PC-9 (cell line): ENCODE data around the gene SCAMP3. TPM values are rescaled to one million over a fixed set of nuclear protein-coding genes. Genes with fewer than 3 reads are reported as not detected.
"Not testable (repeated sequence)": the region's sequence is repeated elsewhere in the genome, so short reads cannot be mapped to it uniquely, and the experiment has no call there.

Experiments
- BruUV-seq: library from RNA; stranded (reverse); fragments of 400-500 nt; replicated peaks from 2 replicates; lab custom pipeline; 2021; lab: Mats Ljungman, UMichigan
- CTCF ChIA-PET: fragments of 300-600 bp; sonication (Branson Sonifier 250); formaldehyde crosslinking; loops from one replicate; lab custom pipeline; 2022; ENCODE audit warnings: antibody characterized with exemption; lab: Charles Lee
- POLR2A ChIA-PET: fragments of 300-600 bp; sonication (Branson Sonifier 250); formaldehyde crosslinking; loops from one replicate; lab custom pipeline; 2022; ENCODE audit warnings: antibody characterized with exemption; ENCODE audit not compliant: unreplicated experiment; lab: Charles Lee
- DNase-seq, 2 experiments: peaks; one replicate each; pipeline versions ENCODE4 v3.0.0 to v3.0.0-alpha.2; 2015 to 2022; ENCODE audit warnings: mixed read lengths in 1 of 2
- H2AFZ ChIP-seq: fragments of 200-600 bp; sonication (generic); 2 replicates; pipeline ENCODE4 v1.8.1; 2017; ENCODE audit warnings: antibody characterized with exemption
- H3F3A ChIP-seq: fragments of 200-600 bp; sonication (generic); 2 replicates; pipeline ENCODE4 v1.8.1; 2017; ENCODE audit warnings: antibody characterized with exemption, mild to moderate bottlenecking, low read depth; ENCODE audit not compliant: insufficient read depth
- H3K27ac ChIP-seq: fragments of 200-600 bp; sonication (generic); 2 replicates; pipeline ENCODE4 v1.6.1; 2016; ENCODE audit warnings: mixed run types
- H3K27me3 ChIP-seq: fragments of 200-600 bp; sonication (generic); 2 replicates; pipeline ENCODE4 v1.6.1; 2016; ENCODE audit warnings: low read depth, mixed run types; ENCODE audit not compliant: insufficient read depth
- H3K36me3 ChIP-seq: fragments of 200-600 bp; sonication (generic); 2 replicates; pipeline ENCODE4 v1.6.1; 2016; ENCODE audit warnings: low read depth, mixed run types
- H3K4me1 ChIP-seq: fragments of 200-600 bp; sonication (generic); replicated peaks from 2 replicates; pipeline ENCODE4 v1.6.1; 2016; ENCODE audit warnings: mixed run types; ENCODE audit not compliant: insufficient read depth
- H3K4me2 ChIP-seq: fragments of 200-600 bp; sonication (generic); 2 replicates; pipeline ENCODE4 v1.6.1; 2017; ENCODE audit warnings: mixed run types
- H3K4me3 ChIP-seq: fragments of 200-600 bp; sonication (generic); 2 replicates; pipeline ENCODE4 v1.6.1; 2016; ENCODE audit warnings: mixed run types
- H3K79me2 ChIP-seq: fragments of 200-600 bp; sonication (generic); 2 replicates; pipeline ENCODE4 v1.6.1; 2017; ENCODE audit warnings: low read depth, mixed run types
- H3K9me2 ChIP-seq: fragments of 200-600 bp; sonication (generic); 2 replicates; pipeline ENCODE4 v1.8.1; 2017; ENCODE audit warnings: mild to moderate bottlenecking; ENCODE audit not compliant: insufficient read depth
- H3K9me3 ChIP-seq: fragments of 200-600 bp; sonication (generic); 2 replicates; pipeline ENCODE4 v1.8.1; 2016; ENCODE audit warnings: low read depth; ENCODE audit not compliant: insufficient read depth
- H4K20me1 ChIP-seq: fragments of 200-600 bp; sonication (generic); 2 replicates; pipeline ENCODE4 v1.8.1; 2017; ENCODE audit not compliant: insufficient read depth
- CTCF ChIP-seq: fragments of 200-600 bp; sonication (generic); conservative IDR thresholded peaks from 2 replicates; pipeline ENCODE4 v1.6.1; 2017; ENCODE audit warnings: mixed run types, antibody characterized with exemption, mild to moderate bottlenecking, moderate library complexity
- EZH2 ChIP-seq: fragments of 200-600 bp; sonication (generic); IDR thresholded peaks from 2 replicates; pipeline ENCODE4 v1.8.0; 2017; ENCODE audit warnings: antibody characterized with exemption, low read depth
- intact Hi-C: fragments of 100-400 bp; cut with micrococcal nuclease; formaldehyde crosslinking; loops from one replicate; pipeline ENCODE4 v1.10.0; 2022; ENCODE audit not compliant: unreplicated experiment
- total RNA-seq: library from RNA; stranded (reverse); gene quantifications from 2 replicates; pipeline ENCODE4 v1.2.3, GENCODE V29; 2021

The SCAMP3 gene
- total RNA-seq, 1 experiment from 2014 or later = 64.1 TPM

- Histone ChIP-seq H3K4me1 (peaks cover 32% of the 10 kb centered on the region), H3K27ac (no peak overlapping the region), H3K9me2 (no peaks in the 10 kb centered on the region), H3K79me2 (0 out of 2 replicates have a peak, but pooled peaks cover 5% of the 10 kb centered on the region), H4K20me1 (no peaks in the 10 kb centered on the region), H3K4me3 (no peak overlapping the region; the same call in 1 of the 2 replicates), H3K4me2 (peak overlapping the region; percentile 17), H3K36me3 (no peaks in the 10 kb centered on the region), H2AFZ (no peak overlapping the region), H3K27me3 (no peaks in the 10 kb centered on the region), H3K9me3 (no peaks in the 10 kb centered on the region), H3F3A (peaks cover 30% of the 10 kb centered on the region)
- intact Hi-C loops = no loop called here
- CTCF ChIA-PET = no interaction called here
- no peak for DNase-seq
- TF ChIP-seq EZH2 = no peak
- TF ChIP-seq CTCF = no peak
- POLR2A ChIA-PET = interaction anchor here (0.7 kb wide), 1 partner anchor 20 kb away, joined by 4 read pairs; no protein-coding TSS in a partner anchor
- no TSS peak for BruUV-seq
Measured at GRCh38 chr1:155218854-155219591, 43.1 kb downstream of the SCAMP3 start.

- BruUV-seq, H3K9me3 ChIP-seq, H3K4me1 ChIP-seq, H2AFZ ChIP-seq, CTCF ChIA-PET, intact Hi-C loops, DNase-seq, H4K20me1 ChIP-seq, H3F3A ChIP-seq, H3K4me2 ChIP-seq, H3K36me3 ChIP-seq, H3K79me2 ChIP-seq, POLR2A ChIA-PET, H3K27me3 ChIP-seq, H3K27ac ChIP-seq, H3K4me3 ChIP-seq, H3K9me2 ChIP-seq: not testable (repeated sequence)
Measured at GRCh38 chr1:155214702-155215101, 47.5 kb downstream of the SCAMP3 start.

GRCh38 chr1:155212051-155212440 lies 50.1 kb downstream of the SCAMP3 start:
- Histone ChIP-seq H3K79me2 (peaks cover 18% of the 10 kb centered on the region), H3K4me1 (peaks cover 23% of the 10 kb centered on the region)
- CTCF ChIA-PET, H3K27me3 ChIP-seq, DNase-seq, H4K20me1 ChIP-seq, H3F3A ChIP-seq, intact Hi-C loops, H3K27ac ChIP-seq, H3K4me3 ChIP-seq, H3K9me3 ChIP-seq, BruUV-seq, H3K36me3 ChIP-seq, H3K4me2 ChIP-seq, H3K9me2 ChIP-seq, H2AFZ ChIP-seq: not testable (repeated sequence)
- POLR2A ChIA-PET = interaction anchor here (1.1 kb wide), 1 partner anchor 9 kb away, joined by 5 read pairs; no protein-coding TSS in a partner anchor

- H3K27ac ChIP-seq, DNase-seq, H4K20me1 ChIP-seq, H3K9me3 ChIP-seq, CTCF ChIA-PET, H3K4me2 ChIP-seq, H3K4me3 ChIP-seq, BruUV-seq, intact Hi-C loops, H3K9me2 ChIP-seq, H3K27me3 ChIP-seq, H2AFZ ChIP-seq, H3K36me3 ChIP-seq: not testable (repeated sequence)
- Histone ChIP-seq H3K79me2 (peaks cover 18% of the 10 kb centered on the region), H3F3A (peaks cover 11% of the 10 kb centered on the region; the same call in 1 of the 2 replicates), H3K4me1 (peaks cover 26% of the 10 kb centered on the region)
- POLR2A ChIA-PET = interaction anchor here (1.1 kb wide), 1 partner anchor 9 kb away, joined by 5 read pairs; no protein-coding TSS in a partner anchor
Measured at GRCh38 chr1:155211381-155212050, 50.6 kb downstream of the SCAMP3 start.
